IMR-90 (cell line): ENCODE results near the gene ESYT3. TPM values are rescaled to one million over a fixed set of nuclear protein-coding genes. Genes with fewer than 3 reads are reported as not detected.

Source experiments
- ATAC-seq: fragments of 200-7000 bp; cut with Tn5 transposase; 2 replicates; pipeline ENCODE4 v1.9.1; 2020; ENCODE audit warnings: low read depth, mild to moderate bottlenecking, moderate library complexity
- BruUV-seq: library from RNA; stranded (reverse); fragments of 400-500 nt; replicated peaks from 2 replicates; lab custom pipeline; 2021; lab: Mats Ljungman, UMichigan
- CTCF ChIA-PET: fragments of 300-600 bp; formaldehyde crosslinking; extraction: SDS; loops from one replicate; lab custom pipeline; 2021; ENCODE audit warnings: antibody characterized with exemption; lab: Yijun Ruan, JAX
- POLR2A ChIA-PET: fragments of 300-600 bp; sonication (Branson Sonifier 250); formaldehyde crosslinking; loops from one replicate; lab custom pipeline; 2022; ENCODE audit warnings: antibody characterized with exemption; ENCODE audit not compliant: unreplicated experiment; lab: Charles Lee
- DNase-seq: peaks from one replicate; pipeline ENCODE4 v3.0.0; 2013
- H2AFZ ChIP-seq: replicated peaks from 2 replicates; pipeline ENCODE3; 2013; ENCODE audit warnings: low read length, mild to moderate bottlenecking; ENCODE audit not compliant: poor library complexity
- H2AK5ac ChIP-seq: 2 replicates; pipeline ENCODE4 v1.6.1; 2013; ENCODE audit warnings: low read depth, low read length, inconsistent platforms
- H2AK9ac ChIP-seq: replicated peaks from 2 replicates; pipeline ENCODE3; 2013; ENCODE audit warnings: mild to moderate bottlenecking, low read depth, low read length, moderate library complexity; ENCODE audit not compliant: poor library complexity
- H2BK120ac ChIP-seq: 2 replicates; pipeline ENCODE4 v1.6.1; 2013; ENCODE audit warnings: low read depth, low read length, inconsistent platforms
- H2BK15ac ChIP-seq: 3 replicates; pipeline ENCODE4 v1.6.1; 2013; ENCODE audit warnings: low read depth, low read length, inconsistent platforms
- H2BK20ac ChIP-seq: 2 replicates; pipeline ENCODE4 v1.6.1; 2013; ENCODE audit warnings: low read depth, mild to moderate bottlenecking, inconsistent platforms, low read length, moderate library complexity
- H2BK5ac ChIP-seq: 2 replicates; pipeline ENCODE4 v1.6.1; 2013; ENCODE audit warnings: mild to moderate bottlenecking, low read depth, low read length, inconsistent platforms; ENCODE audit not compliant: poor library complexity, severe bottlenecking
- H3K14ac ChIP-seq: replicated peaks from 2 replicates; pipeline ENCODE4 v1.6.1; 2013; ENCODE audit warnings: low read depth, low read length, inconsistent platforms
- H3K18ac ChIP-seq: 2 replicates; pipeline ENCODE4 v1.6.1; 2013; ENCODE audit warnings: low read depth, low read length, control low read depth
- H3K23ac ChIP-seq: 2 replicates; pipeline ENCODE4 v1.6.1; 2013; ENCODE audit warnings: low read depth, low read length, inconsistent platforms
- H3K27ac ChIP-seq: 2 replicates; pipeline ENCODE4 v1.5.1; 2013; ENCODE audit warnings: mild to moderate bottlenecking, control low read depth, low read length; ENCODE audit not compliant: insufficient read depth
- H3K27me3 ChIP-seq: 2 replicates; pipeline ENCODE4 v1.6.1; 2013; ENCODE audit warnings: low read length; ENCODE audit not compliant: control insufficient read depth, insufficient read depth
- H3K36me3 ChIP-seq: 2 replicates; pipeline ENCODE4 v1.6.1; 2013; ENCODE audit warnings: low read length, mixed read lengths; ENCODE audit not compliant: control insufficient read depth, insufficient read depth
- H3K4ac ChIP-seq: 2 replicates; pipeline ENCODE4 v1.6.1; 2013; ENCODE audit warnings: low read depth, low read length, inconsistent platforms
- H3K4me1 ChIP-seq: 2 replicates; pipeline ENCODE4 v1.6.1; 2013; ENCODE audit warnings: low read length, mixed read lengths; ENCODE audit not compliant: control insufficient read depth, insufficient read depth
- H3K4me2 ChIP-seq: 2 replicates; pipeline ENCODE4 v1.6.1; 2013; ENCODE audit warnings: low read depth, mild to moderate bottlenecking, control low read depth, low read length, moderate library complexity
- H3K4me3 ChIP-seq: 2 replicates; pipeline ENCODE4 v1.5.1; 2013; ENCODE audit warnings: low read depth, mild to moderate bottlenecking, control low read depth, low read length, moderate library complexity; ENCODE audit not compliant: insufficient read depth
- H3K56ac ChIP-seq: 2 replicates; pipeline ENCODE4 v1.6.1; 2013; ENCODE audit warnings: low read length, inconsistent platforms; ENCODE audit not compliant: insufficient read depth; ENCODE audit errors: extremely low read depth
- H3K79me1 ChIP-seq, 2 experiments: 2 replicates each; pipeline ENCODE4 v1.6.1; 2013; ENCODE audit warnings: low read length in 2 of 2, inconsistent platforms in 1 of 2, low read depth in 1 of 2
- H3K9ac ChIP-seq: 2 replicates; pipeline ENCODE4 v1.6.1; 2013; ENCODE audit warnings: low read depth, low read length, control low read depth
- H3K9me1 ChIP-seq: 2 replicates; pipeline ENCODE4 v1.6.1; 2013; ENCODE audit warnings: low read length, inconsistent platforms; ENCODE audit not compliant: insufficient read depth
- H3K9me3 ChIP-seq: 2 replicates; pipeline ENCODE4 v1.6.1; 2013; ENCODE audit warnings: low read length; ENCODE audit not compliant: control insufficient read depth, insufficient read depth
- H4K20me1 ChIP-seq: 2 replicates; pipeline ENCODE4 v1.6.1; 2013; ENCODE audit warnings: low read length, inconsistent platforms; ENCODE audit not compliant: insufficient read depth
- H4K5ac ChIP-seq: 2 replicates; pipeline ENCODE4 v1.6.1; 2013; ENCODE audit warnings: mild to moderate bottlenecking, low read depth, low read length, control low read depth
- H4K8ac ChIP-seq, 2 experiments: 2 replicates each; pipeline ENCODE4 v1.6.1; 2013; ENCODE audit warnings: low read depth in 2 of 2, low read length in 2 of 2, control low read depth in 1 of 2, inconsistent platforms in 1 of 2
- H4K91ac ChIP-seq: 2 replicates; pipeline ENCODE4 v1.6.1; 2013; ENCODE audit warnings: low read depth, low read length, inconsistent platforms; ENCODE audit not compliant: insufficient read depth
- BHLHE40 ChIP-seq: fragments of 150-350 bp; IDR thresholded peaks from 2 replicates; pipeline ENCODE4 v1.6.1; 2016; ENCODE audit warnings: mild to moderate bottlenecking, low read depth, low read length
- MAFK ChIP-seq: IDR thresholded peaks from 2 replicates; pipeline ENCODE4 v1.6.1; 2012; ENCODE audit warnings: low read depth, low read length, improper control_type of control experiment
- MXI1 ChIP-seq: IDR thresholded peaks from 2 replicates; pipeline ENCODE4 v1.6.1; 2012; ENCODE audit warnings: low read depth, mild to moderate bottlenecking, low read length, moderate library complexity, borderline replicate concordance
- WGBS, 2 experiments: methylation state at CpG; one replicate each; pipeline versions ENCODE4 v1.1.5 to v1.1.7; 2013; ENCODE audit warnings: missing lambda C conversion rate in 2 of 2; ENCODE audit not compliant: insufficient read length in 1 of 2; ENCODE audit errors: extremely low coverage in 2 of 2; 5-methylcytosine and 5-hydroxymethylcytosine counted together
- dilution Hi-C: fragments of 300-500 bp; cut with HindIII; formaldehyde crosslinking; loops from one replicate; pipeline ENCODE4 v1.14.3; 2018; ENCODE audit warnings: low sequenced_read_pairs; ENCODE audit not compliant: unreplicated experiment
- in situ Hi-C: fragments of 300-500 bp; cut with MboI; formaldehyde crosslinking; loops from 3 replicates; pipeline ENCODE4 v1.14.3; 2019; ENCODE audit warnings: low sequenced_read_pairs, inconsistent platforms, mixed read lengths
- intact Hi-C: fragments of 100-400 bp; cut with micrococcal nuclease; formaldehyde crosslinking; loops from 2 replicates; pipeline ENCODE4 v1.10.0; 2022
- polyA plus RNA-seq, 3 experiments: library from polyadenylated mRNA; depleted of rRNA; stranded (reverse); fragments of >200 nt; gene quantifications; 2 replicates each; pipeline ENCODE4 v1.2.3, GENCODE V29; 2012; ENCODE audit warnings: low replicate concordance in 1 of 3
- total RNA-seq: library from RNA; depleted of rRNA; stranded (reverse); fragments of >200 nt; gene quantifications from 2 replicates; pipeline ENCODE4 v1.2.3, GENCODE V29; 2012

ESYT3 gene
- total and polyA plus RNA-seq, 2 of the 4 experiments (the other 2 are of a cell fraction) = under 0.01 to 0.02 TPM

DNA sequence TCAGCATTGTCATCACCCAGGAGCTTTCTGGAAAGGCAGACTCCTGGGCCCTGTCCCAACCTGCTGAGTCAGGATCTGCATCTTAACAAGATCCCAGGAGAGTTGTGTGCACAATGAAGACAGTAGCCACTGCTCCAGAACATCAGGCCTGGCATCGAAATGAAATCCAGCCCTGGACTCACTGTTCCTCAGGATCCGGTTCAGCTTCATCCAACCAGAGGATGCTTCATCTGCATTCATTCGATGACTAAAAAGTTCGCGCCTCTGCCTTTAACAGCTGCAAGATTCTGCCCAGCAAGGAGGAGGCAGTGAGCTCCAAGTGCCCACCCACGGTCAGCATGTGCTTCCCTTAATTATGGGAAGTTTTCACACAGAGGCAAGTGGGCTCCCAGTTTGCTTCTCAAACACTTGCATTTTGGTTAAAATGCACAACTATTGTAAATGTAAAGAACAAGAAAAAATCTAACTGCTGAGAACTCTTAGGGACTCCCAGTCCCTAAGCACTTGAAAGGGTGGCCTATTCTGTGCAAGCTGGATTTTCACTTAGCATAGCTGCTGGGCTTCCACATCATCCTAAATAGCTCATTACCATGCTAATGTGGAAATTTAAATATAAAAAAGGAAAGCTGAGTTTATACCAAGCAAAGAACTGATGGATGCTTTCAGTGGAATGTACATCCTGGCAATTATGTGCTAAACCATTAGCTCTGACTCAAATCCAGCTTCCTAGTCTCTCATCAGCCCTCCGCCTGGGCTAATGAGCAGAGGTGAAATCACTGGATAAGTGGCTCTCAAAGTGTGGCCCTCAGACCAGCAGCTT, 25.5 kb upstream of the ESYT3 start:
- Histone ChIP-seq H3K36me3 (peaks cover 15% of the 10 kb centered on the region), H2BK120ac (no peak overlapping the region), H3K4ac (no peak overlapping the region), H4K5ac (no peak overlapping the region), H4K91ac (no peak overlapping the region), H3K79me1 (no peaks in the 10 kb centered on the region), H3K4me2 (no peak overlapping the region), H3K23ac (no peak overlapping the region), H2AK9ac (no peak overlapping the region), H4K8ac (no peak overlapping the region), H2BK15ac (no peak overlapping the region), H3K56ac (no peak overlapping the region), H2BK20ac (no peak overlapping the region), H3K4me1 (peaks cover 6% of the 10 kb centered on the region), H2AFZ (no peak overlapping the region), H4K20me1 (no peaks in the 10 kb centered on the region), H3K27ac (no peak overlapping the region), H2BK5ac (no peak overlapping the region), H3K18ac (no peak overlapping the region), H3K4me3 (no peak overlapping the region), H3K14ac (no peak overlapping the region), H3K9me3 (no peaks in the 10 kb centered on the region), H3K9me1 (peaks cover 17% of the 10 kb centered on the region), H3K27me3 (no peaks in the 10 kb centered on the region), H2AK5ac (no peak overlapping the region), H3K9ac (no peak overlapping the region)
- in situ Hi-C loops = no loop called here
- ChIA-PET POLR2A (no interaction called here), CTCF (interaction anchor here (0.7 to 2.3 kb wide), 3 partner anchors 9 to 515 kb away, joined by 3 to 11 read pairs (median 3); no protein-coding TSS in a partner anchor)
- 75% methylated on average over 1 of the region's 7 CpGs; no CpG with 5 or more reads in 1 of the 2 experiments for WGBS, 2 experiments
- TF ChIP-seq BHLHE40 (no peak), MAFK (peak; percentile 40), MXI1 (no peak)
- peak; percentile 12; the same call in 1 of the 2 replicates for ATAC-seq
- DNase-seq = peak; percentile 6
- intact Hi-C loops = no loop called here
- dilution Hi-C loops = no loop called here
- BruUV-seq = no TSS peak
